ENCODE data around the gene CPN2.

CPN2 gene

GRCh38 chr3:194313560-194314387 is 37.4 kb downstream of the CPN2 start:
- no peak for DNase-seq (ENCODE audit: low read depth in 2 of 2)

GRCh38 chr3:194312743-194313281 is 38.3 kb downstream of the CPN2 start:
- no peak for DNase-seq (ENCODE audit: low read depth in 2 of 2)

- DNase-seq (ENCODE audit: low read depth in 2 of 2): no peak
These were observed 38.9 kb downstream of the CPN2 start for GRCh38 chr3:194312186-194312742.

GRCh38 chr3:194311000-194311399 is 40.1 kb downstream of the CPN2 start:
- no peak for DNase-seq (ENCODE audit: low read depth in 2 of 2)

GRCh38 chr3:194310060-194310835 is 40.9 kb downstream of the CPN2 start:
- DNase-seq (ENCODE audit: low read depth in 2 of 2): no peak

- DNase-seq (ENCODE audit: low read depth in 2 of 2): no peak
These were observed 42.3 kb downstream of the CPN2 start for GRCh38 chr3:194308601-194309449.

GRCh38 chr3:194307849-194308248 is 43.3 kb downstream of the CPN2 start:
- DNase-seq (ENCODE audit: low read depth in 2 of 2): no peak

GRCh38 chr3:194306771-194307640 is 44.1 kb downstream of the CPN2 start:
- DNase-seq (ENCODE audit: low read depth in 2 of 2): no peak

GRCh38 chr3:194306109-194306686 is 44.9 kb downstream of the CPN2 start:
- no peak for DNase-seq (ENCODE audit: low read depth in 2 of 2)

- DNase-seq (ENCODE audit: low read depth in 2 of 2): no peak
These were observed 45.6 kb downstream of the CPN2 start for GRCh38 chr3:194305356-194306108.

GRCh38 chr3:194304186-194304917 is 46.8 kb downstream of the CPN2 start:
- DNase-seq (ENCODE audit: low read depth in 2 of 2): no peak

- DNase-seq (ENCODE audit: low read depth in 2 of 2): no peak
These were observed 47.4 kb downstream of the CPN2 start for GRCh38 chr3:194303749-194304148.

GRCh38 chr3:194301730-194302129 is 49.4 kb downstream of the CPN2 start:
- no peak for DNase-seq (ENCODE audit: low read depth in 2 of 2)

- DNase-seq (ENCODE audit: low read depth in 2 of 2): no peak
These were observed 50.2 kb downstream of the CPN2 start for GRCh38 chr3:194300936-194301335.

- no peak for DNase-seq (ENCODE audit: low read depth in 2 of 2)
These were observed 50.8 kb downstream of the CPN2 start for GRCh38 chr3:194300382-194300758.

GRCh38 chr3:194298331-194299227 is 52.5 kb downstream of the CPN2 start:
- no peak for DNase-seq (ENCODE audit: low read depth in 2 of 2)

GRCh38 chr3:194296454-194297263 is 54.5 kb downstream of the CPN2 start:
- no peak for DNase-seq (ENCODE audit: low read depth in 2 of 2)

Data from stimulated activated CD4-positive, alpha-beta T cell treated with anti-CD3 and anti-CD28 coated beads, Interleukin-1b, Interleukin-23, amount 100 ng/mL, for 4 hours (primary cell).